Activated CD8-positive, alpha-beta memory T cell treated with anti-CD3 and anti-CD28 coated beads for 36 hours (primary cell): ENCODE results near the gene SNX22. TPM values are rescaled to one million over a fixed set of nuclear protein-coding genes. Genes with fewer than 3 reads are reported as not detected.

Source experiments
- CTCF ChIA-PET: fragments of 350-600 bp; sonication (Branson Sonifier 250); formaldehyde crosslinking; loops from one replicate; lab custom pipeline; 2021; ENCODE audit warnings: antibody characterized with exemption; lab: Charles Lee
- POLR2A ChIA-PET: fragments of 350-600 bp; sonication (Branson Sonifier 250); formaldehyde crosslinking; loops from one replicate; lab custom pipeline; 2021; ENCODE audit warnings: antibody characterized with exemption; lab: Charles Lee
- total RNA-seq, 2 experiments: library from RNA; stranded (reverse); gene quantifications; one replicate each; pipeline ENCODE4 v1.2.3, GENCODE V29; 2021

The SNX22 gene
- total RNA-seq, 2 experiments from 2014 or later = 0.42 to 0.76 TPM

- ChIA-PET CTCF (interaction anchor here (0.6 to 2.0 kb wide), 2 partner anchors 13 kb away, joined by 3 to 6 read pairs; no protein-coding TSS in a partner anchor), POLR2A (no interaction called here)
These were observed 14.8 kb downstream of the SNX22 start for GRCh38 chr15:64166102-64166890.

GRCh38 chr15:64180235-64180824 is 28.8 kb downstream of the SNX22 start:
- CTCF ChIA-PET = interaction anchor here (0.5 to 0.6 kb wide), 2 partner anchors 178 to 460 kb away, joined by 3 read pairs; no protein-coding TSS in a partner anchor
- POLR2A ChIA-PET = interaction anchor here (0.5 kb wide), 1 partner anchor 455 kb away, joined by 4 read pairs; no protein-coding TSS in a partner anchor

GRCh38 chr15:64182859-64183370 is 31.4 kb downstream of the SNX22 start:
- CTCF ChIA-PET = interaction anchor here (0.6 kb wide), 1 partner anchor 950 kb away, joined by 4 read pairs; no protein-coding TSS in a partner anchor

DNA sequence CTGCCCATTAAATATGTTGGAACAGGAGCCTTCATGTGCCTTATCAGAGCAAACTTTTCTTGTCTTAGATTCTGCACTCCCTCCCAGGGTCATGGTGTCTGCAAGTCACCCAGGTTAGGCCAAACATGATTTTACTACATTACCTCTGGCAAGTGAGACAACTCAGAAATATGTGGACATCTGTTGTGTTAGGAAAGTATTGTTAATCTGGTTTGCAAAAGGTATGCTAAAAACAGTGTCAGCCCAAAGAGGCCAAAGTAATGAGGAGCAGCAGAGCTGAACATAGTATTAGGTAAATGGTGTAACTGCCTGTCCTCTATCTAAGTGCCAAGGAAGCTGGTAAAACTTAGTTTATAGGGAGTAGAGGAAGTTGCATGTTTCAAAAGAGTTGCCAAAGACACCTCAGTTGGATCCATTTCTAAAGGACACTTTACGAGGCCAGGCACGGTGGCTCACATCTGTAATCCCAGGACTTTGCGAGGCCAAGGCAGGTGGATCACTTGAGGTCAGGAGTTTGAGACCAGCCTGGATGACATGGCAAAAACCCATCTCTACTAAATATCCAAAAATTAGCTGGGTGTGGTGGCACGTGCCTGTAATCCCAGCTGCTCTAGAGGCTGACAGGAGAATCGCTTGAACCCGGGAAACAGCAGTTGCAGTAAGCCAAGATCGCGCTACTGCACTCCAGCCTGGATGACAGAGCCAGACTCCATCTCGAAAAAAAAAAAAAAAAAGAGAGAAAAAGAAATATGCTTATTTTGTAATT is 33.8 kb downstream of the SNX22 start:
- ChIA-PET CTCF (interaction anchor here (1.1 to 1.3 kb wide), 2 partner anchors 8 to 9 kb away, joined by 3 read pairs; no protein-coding TSS in a partner anchor), POLR2A (no interaction called here)

More at GRCh38 chr15:64182859-64183370, 31.4 kb downstream of the SNX22 start:
- POLR2A ChIA-PET = no interaction called here

DNA sequence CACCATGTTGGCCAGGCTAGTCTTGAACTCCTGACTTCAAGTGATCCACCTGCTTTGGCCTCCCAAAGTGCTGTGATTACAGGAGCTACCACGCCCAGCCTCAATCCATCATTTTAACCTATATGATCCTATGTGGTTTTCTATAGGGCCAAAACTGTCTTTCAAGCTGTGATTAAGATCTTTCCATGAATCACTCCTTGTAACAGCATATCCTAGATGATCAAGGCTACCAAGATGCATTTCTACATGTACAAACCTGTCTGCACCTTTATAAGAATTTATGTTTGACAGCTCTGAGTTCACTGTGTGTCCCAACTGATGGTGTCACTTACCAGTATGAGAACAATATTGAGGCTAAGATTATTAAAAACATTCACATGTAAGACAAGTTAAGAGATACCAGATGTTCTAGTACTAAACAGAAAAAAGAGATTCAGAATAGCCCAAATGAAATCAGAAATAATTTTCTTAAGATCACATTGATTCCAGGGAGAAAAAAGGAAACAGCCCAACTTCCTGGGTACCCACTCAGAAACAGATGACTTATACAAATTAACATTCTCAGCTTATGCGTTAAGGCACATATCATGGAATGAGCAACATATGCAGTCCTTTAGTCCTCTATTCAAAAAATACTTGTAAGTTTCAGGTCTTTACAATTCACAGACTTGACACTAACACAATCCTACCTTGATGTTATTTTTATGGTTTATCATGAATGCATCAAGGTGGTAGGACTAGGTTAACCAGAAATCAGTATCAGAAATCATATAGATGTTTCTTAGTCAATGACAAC is 36.1 kb downstream of the SNX22 start:
- ChIA-PET POLR2A (no interaction called here), CTCF (interaction anchor here (1.0 to 1.8 kb wide), 2 partner anchors 24 to 33 kb away, joined by 3 to 5 read pairs; partner anchors contain the start of gene PPIB)

GRCh38 chr15:64191971-64192830 is 40.7 kb downstream of the SNX22 start:
- ChIA-PET POLR2A (no interaction called here), CTCF (interaction anchor here (0.7 kb wide), 1 partner anchor 15 kb away, joined by 3 read pairs; no protein-coding TSS in a partner anchor)

DNA sequence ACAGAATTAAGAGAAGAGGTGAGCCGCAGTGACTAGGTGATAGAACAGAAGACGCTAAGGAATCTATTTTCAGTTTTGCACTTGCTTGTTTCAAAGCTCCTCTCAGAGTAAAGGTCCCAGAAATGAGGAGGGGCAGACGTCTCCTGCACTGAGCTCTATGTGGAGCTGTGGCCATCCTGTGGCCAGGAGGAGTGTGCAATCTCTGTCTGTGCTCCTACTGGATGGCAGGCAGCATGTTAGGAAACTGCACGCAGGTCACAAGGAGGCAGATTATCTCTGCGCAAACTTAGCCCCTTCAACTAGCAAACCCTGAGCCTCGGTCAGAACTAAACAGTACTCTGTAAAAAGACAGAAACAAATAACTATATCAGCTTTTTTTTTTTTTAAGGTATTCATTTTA is 42.4 kb downstream of the SNX22 start:
- POLR2A ChIA-PET = no interaction called here
- CTCF ChIA-PET = interaction anchor here (0.5 kb wide), 1 partner anchor 534 kb away, joined by 3 read pairs; no protein-coding TSS in a partner anchor

DNA sequence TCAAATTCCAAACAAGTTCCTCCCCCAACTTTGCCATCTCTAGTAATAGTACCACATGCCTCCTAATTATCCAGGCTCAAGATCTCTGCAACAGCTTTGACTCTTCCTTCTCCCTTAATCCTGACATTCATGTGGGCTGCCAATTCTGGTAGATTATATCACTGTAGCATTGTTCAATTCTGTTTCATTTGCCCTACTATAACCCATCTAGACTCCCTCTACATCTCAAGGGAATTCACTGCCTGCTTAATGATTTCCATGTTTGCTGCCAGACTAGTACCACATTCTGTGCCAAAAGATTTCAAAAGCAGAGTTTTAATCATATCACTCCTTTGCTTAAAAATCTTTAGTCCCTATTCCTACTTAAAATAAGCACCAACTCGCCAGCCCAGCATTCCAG is 45.9 kb downstream of the SNX22 start:
- POLR2A ChIA-PET = no interaction called here
- CTCF ChIA-PET = no interaction called here

DNA sequence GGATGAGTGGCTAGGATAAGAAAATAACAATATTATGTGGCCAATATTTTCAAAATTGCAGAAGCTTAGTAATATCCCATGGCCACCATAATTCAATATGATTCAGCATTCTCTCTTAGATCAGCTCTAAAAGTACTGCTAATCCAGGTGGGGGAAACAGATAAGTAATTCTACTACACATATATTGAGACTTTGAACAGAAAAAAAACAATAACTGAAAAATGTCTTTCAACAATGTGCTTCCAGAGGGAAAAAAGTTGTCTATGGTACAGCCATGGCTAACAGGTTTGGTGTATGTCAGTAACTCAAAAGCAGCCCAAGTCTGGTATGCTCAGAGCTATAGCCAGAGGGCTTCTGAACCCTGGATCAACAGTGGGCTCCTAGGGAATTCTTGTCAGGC is 53.7 kb downstream of the SNX22 start:
- ChIA-PET CTCF (interaction anchor here (0.5 kb wide), 1 partner anchor 13 kb away, joined by 4 read pairs; no protein-coding TSS in a partner anchor), POLR2A (no interaction called here)

Other genes with a start within 250 kb of the SNX22 start
- 1 to 10 TPM; 2.6 to 3.3 TPM for gene DAPK2, start 105.2 kb upstream of the SNX22 start, total RNA-seq
- gene CIAO2A, start 57.9 kb upstream of the SNX22 start, total RNA-seq = 10 to 100 TPM; 78.1 to 78.8 TPM
- 10 to 100 TPM; 86.6 to 91.1 TPM for gene SNX1, start 55.7 kb upstream of the SNX22 start, total RNA-seq
- gene PPIB, start 11.3 kb downstream of the SNX22 start, total RNA-seq = 100 to 1,000 TPM; 393 to 402 TPM
- gene CSNK1G1, start 204.4 kb downstream of the SNX22 start, total RNA-seq = 10 to 100 TPM; 21.3 to 21.6 TPM
- 10 to 100 TPM; 93.0 to 99.1 TPM for gene PCLAF, start 229.7 kb downstream of the SNX22 start, total RNA-seq
- gene TRIP4, start 236.1 kb downstream of the SNX22 start, total RNA-seq = 10 to 100 TPM; 19.0 to 20.5 TPM